DND-41 (cell line): Measurements from ENCODE around the gene TAS2R41.

Source experiments
- EZH2 ChIP-seq: IDR thresholded peaks from 3 replicates; pipeline ENCODE4 v1.6.1; 2012; ENCODE audit warnings: borderline replicate concordance, low read depth, mild to moderate bottlenecking, moderate library complexity, low read length, inconsistent platforms; ENCODE audit not compliant: severe bottlenecking
- TF ChIP-seq, protein P1 (sequence below): IDR thresholded peaks from 2 replicates; pipeline ENCODE4 v1.5.1; 2012; ENCODE audit warnings: borderline replicate concordance, low read length, moderate library complexity, mild to moderate bottlenecking; ENCODE audit not compliant: poor library complexity, severe bottlenecking; ENCODE audit errors: extremely low read depth

GRCh38 chr7:143511593-143512047, 33.9 kb downstream of the TAS2R41 start:
- TF ChIP-seq EZH2, result no peak
- TF ChIP-seq, protein P1, sequence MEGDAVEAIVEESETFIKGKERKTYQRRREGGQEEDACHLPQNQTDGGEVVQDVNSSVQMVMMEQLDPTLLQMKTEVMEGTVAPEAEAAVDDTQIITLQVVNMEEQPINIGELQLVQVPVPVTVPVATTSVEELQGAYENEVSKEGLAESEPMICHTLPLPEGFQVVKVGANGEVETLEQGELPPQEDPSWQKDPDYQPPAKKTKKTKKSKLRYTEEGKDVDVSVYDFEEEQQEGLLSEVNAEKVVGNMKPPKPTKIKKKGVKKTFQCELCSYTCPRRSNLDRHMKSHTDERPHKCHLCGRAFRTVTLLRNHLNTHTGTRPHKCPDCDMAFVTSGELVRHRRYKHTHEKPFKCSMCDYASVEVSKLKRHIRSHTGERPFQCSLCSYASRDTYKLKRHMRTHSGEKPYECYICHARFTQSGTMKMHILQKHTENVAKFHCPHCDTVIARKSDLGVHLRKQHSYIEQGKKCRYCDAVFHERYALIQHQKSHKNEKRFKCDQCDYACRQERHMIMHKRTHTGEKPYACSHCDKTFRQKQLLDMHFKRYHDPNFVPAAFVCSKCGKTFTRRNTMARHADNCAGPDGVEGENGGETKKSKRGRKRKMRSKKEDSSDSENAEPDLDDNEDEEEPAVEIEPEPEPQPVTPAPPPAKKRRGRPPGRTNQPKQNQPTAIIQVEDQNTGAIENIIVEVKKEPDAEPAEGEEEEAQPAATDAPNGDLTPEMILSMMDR, result no peak
